ENCODE results near the gene PRIMPOL.

The PRIMPOL gene

DNA sequence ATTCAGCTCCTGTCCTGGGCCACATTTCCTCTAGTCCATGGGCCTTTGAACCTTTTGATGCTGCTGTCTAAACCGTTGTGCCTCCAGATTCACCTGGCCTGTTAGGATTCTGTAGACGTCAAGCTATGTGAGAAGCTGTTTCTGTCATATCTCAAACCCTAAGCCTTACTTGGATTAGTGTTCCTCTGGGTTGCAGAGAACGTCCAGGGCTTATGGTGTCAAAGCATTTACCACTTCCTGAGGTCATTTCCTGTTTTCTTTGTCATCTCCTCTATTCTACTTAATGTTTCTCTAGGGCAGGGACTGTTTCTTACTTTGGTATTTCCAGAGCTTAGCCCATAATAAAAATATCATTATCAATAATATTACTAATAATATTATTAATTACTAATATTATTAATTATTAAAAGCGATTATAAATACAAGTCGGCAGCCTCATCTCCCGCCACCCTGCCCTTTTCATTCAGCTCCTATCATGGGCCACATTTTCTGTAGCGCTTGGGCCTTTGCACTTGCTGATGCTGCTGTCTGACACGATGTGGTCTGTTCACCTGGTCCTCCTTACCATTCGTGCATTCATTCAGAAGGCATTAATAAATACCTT is 19.1 kb downstream of the PRIMPOL start:
- DNase-seq = no peak

DNA sequence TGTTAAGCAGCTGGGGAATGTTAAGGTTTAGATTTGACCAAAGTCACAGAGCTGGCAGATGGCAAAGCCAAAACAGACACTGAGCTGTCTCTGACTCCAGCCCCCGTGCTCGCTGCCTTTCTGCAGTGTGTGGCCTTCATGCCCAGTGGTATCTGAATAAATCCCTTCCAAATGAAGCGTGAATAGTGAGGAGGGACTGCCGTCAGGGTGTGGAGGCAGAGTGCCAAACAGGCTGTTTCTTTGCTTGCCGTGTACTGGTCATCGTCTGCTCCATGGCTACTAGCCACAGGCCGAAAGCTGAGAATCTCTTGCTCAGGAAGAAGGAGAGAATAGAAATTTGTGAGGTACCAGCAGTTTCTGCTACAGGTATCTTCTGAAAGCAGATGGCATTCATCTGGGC is 19.7 kb downstream of the PRIMPOL start:
- DNase-seq = no peak

DNA sequence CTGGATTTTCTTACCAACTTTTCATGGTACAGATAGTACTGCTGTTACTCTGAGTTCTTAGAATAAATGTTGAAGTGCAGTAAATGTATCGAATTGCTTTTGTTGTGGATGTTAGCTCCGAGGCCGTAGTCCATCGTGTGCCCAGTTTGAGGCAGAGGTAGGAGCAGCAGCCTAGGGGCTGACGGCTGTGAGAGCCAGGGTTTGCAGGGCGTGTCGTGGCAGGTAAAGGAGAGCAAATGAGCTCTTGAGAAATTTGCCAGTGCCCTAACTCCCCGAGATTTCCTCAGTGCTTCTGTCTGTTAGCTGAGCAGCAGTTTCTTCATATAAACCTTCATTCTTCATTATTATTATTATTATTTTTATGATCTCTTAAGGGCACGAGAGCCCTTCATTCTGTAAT is 21.6 kb downstream of the PRIMPOL start:
- no peak for DNase-seq

DNA sequence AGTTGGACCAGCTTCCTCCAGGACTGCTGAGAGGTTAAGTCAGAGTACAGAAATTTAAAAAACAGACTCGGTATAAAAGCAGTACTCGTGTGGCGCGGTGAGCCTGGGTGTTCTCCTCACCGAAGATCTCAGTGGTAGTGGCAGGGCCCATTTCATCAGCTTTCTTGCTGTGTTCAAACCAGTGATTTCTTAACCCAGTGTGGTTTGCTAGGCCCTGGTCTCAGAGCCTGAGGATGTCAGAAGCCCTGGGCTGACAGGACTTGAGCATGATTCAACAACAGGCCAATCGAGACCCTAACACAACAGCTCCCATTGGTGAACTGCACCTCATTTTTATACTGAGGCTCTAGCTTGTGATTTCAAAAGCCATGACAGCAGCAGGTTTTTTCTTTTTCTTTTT is 23.2 kb downstream of the PRIMPOL start:
- DNase-seq = no peak

DNA sequence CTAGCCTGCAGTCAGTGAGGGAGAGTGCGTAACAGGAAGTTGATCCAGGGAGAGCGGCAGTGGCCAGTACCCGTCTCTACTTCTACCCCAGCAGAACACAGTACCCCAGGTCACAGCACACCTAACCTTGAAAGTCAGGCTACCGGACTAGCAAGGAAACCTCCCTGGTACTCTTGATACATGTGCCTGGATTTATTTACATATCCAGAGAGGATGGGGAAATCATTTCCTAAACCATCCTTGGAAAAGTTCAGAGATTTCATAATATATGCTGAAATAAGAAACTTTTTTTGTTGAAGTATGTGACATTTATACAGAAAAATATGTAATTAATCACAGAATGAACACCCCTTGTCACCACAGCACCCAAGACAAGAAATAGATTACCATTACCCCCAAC is 24.5 kb downstream of the PRIMPOL start:
- no peak for DNase-seq

DNA sequence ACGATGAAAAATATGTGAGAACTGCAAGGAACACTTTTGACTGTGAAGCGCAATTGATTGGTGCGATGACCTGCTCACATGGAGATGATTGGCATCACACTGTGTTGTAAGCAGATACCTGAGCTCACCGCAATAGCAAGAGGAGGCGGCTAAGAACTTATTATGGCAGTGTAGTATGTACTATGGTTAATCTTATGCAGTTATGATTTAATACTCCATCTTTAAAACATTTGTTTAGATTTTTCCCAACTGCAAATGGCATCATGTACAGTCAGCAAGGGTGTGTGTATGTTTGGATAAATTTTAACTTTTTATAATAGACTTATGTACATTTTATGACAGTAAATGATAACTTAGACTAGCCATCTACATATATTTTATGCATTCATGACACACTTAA is 25.5 kb downstream of the PRIMPOL start:
- no peak for DNase-seq

DNA sequence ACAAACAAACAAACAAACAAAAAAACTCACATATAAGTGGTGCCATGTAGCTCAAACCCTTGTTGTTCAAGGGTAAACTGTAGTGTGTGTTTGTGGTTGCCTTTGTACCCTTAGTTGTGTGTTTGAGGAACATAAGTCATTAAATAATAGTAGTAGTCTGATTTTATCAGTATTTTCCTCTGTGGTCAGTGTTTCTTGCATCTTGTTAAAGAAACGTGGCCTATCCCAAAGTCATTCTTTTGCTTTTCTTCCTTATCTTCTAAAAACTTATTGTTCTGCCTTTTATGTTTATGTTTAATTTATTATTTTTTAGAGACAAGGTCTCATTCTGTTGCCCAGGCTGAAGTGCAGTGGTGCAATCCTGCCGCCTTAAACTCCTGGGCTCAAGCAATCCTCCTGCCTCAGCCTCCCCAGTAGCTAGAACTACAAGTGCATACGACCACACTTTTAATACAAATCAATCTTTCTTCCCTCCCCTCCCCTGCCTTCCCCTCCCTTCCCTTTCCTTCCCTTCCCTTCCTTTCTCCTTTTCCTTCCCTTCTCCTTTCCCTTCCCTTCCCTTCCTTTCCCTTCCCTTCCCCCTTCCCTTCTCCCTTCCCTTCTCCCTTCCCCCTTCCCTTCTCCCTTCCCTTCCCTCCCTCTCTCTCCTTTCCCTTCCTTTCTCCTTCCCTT is 26.4 kb downstream of the PRIMPOL start:
- DNase-seq = no peak

DNA sequence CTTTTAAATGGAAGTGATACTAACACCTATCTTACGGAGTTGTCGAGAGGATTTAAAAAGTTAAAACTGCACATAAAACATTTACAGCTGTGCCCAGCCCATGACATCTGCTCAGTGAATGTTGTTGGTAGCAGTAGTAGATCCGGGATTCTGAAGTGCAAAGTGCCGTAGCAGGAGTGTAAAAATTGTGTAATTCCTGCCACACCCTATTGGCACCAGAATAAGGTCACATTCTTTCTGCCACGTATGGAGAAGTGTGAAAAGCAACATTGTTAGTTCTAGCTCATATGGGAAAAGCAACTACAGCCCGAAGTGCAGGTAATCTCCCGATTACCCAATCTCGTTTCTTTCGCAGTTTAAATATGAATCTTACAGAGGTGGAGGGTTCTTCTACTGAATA is 31.2 kb downstream of the PRIMPOL start:
- no peak for DNase-seq

DNA sequence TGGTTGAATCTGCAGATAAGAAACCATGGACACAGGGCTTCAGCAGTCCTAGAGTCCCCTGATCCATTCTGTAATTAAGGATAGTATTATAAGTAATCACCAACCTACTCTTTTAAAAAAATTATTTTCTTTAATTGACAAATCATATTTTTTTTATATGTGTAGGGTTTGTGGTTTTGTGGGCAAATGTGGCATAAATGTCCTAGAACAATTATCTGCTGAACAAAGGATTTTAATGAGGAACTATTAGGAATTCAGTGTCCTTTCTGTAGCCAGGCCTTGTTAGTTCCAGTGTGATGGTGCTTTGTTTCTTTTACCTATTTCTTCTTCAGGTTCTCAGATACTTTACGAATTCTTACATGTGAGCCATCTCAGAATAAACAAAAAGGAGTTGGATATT is 32.4 kb downstream of the PRIMPOL start:
- DNase-seq = no peak

DNA sequence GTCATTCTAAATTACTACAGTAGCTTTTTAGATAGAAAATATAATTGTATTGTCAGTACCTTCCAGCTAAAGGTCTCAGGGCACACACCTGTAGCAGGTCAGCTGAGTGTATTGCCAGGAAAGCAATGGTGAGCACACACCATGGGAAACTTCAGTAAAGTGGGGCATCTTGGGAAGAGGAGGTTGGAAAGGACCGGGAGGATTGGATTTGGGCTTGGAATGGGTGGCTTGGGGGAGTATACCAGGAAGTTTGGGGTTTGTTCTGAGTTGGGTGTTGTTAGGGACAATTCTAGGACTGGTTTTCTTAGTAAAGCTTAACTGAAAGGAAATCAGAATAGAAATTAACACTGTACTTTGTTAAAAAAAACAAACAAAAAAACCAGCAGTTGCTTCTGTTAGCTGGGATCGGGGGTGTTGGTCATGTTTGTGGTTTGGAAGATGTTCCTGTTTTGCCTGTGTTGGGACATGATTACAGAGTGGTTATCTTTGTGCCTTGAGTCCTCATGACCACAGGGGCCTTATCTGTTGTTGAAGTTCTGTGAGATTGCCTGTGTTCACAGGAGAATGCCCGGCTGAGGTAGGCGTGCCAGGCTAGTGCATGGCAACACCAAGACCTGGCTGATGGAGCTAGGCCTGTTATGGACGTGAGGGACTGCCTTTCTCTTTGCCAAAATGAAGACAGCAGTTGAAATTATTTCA is 35.1 kb downstream of the PRIMPOL start:
- DNase-seq = no peak

DNA sequence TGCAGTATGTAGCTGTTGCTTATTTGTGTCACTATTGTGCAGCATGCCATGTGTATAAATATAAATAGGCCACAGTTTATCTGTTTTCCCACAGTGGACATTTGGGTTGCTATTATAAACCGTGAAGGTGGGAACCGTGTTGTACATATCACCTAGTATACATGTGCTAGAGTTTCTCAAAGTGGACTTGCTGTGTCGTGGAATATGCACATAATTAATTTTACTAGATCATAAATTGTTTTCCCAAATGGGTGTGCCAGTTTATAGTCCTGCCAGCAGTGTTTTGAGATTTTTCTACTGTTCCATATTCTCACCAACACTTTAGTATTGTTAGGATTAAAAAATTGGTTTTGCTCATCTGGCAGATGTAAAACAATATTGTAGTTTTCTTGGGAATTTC is 38.5 kb downstream of the PRIMPOL start:
- no peak for DNase-seq

DNA sequence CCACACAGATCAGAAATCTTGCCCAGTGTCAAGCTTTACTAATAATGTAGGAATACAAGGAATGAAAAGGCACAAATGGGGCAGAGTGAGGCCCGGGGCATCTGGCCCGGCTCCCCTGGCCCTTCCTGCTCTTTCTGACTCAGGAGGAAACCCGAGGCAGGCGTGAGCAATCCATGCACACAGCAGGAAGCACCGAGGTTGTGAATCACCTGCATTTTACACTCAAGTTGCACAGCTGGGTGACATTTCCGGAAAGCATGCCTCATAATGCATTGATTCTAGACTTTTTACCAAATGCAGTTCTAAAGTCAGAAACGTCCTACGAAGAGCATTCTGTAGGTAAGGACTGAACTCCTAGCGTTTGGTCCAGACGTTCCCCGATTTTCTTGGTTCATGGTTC is 38.9 kb downstream of the PRIMPOL start:
- DNase-seq = no peak

DNA sequence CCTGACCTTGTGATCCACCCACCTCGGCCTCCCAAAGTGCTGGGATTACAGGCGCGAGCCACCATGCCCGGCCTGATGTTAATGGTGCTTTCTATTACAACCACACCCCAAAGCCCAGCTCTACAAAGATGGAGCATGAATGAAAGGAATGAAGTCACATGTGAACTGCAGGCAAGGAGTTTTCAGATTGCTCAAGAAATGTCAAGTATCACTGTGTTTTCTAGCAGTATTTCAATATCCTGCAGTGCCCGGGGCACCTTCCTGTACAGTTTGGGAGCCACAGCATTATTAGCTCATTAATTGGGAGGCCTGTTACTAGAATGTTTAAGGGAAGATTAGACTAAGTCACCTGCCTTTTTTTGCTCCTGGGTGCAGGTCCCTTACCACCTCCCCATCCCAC is 40.1 kb downstream of the PRIMPOL start:
- DNase-seq = no peak

DNA sequence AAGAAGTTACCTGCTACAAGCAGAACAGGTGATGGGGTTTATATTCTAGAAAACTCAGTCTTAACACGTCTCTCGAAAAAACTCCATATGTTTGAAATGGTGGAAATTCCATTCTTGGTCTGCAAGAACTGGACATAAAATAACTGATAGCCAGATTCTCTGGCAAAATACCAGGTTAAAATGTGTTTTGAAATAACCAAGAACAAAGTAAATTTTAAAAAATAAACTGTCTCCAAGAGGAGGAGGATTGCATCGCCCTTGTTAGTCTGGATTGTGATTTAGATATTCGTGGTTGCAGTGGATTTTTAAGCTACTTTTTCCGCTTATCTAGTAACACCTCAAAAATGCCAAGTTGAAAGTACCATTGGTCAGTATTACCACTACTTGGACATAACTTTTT is 43.5 kb downstream of the PRIMPOL start:
- DNase-seq = no peak

DNA sequence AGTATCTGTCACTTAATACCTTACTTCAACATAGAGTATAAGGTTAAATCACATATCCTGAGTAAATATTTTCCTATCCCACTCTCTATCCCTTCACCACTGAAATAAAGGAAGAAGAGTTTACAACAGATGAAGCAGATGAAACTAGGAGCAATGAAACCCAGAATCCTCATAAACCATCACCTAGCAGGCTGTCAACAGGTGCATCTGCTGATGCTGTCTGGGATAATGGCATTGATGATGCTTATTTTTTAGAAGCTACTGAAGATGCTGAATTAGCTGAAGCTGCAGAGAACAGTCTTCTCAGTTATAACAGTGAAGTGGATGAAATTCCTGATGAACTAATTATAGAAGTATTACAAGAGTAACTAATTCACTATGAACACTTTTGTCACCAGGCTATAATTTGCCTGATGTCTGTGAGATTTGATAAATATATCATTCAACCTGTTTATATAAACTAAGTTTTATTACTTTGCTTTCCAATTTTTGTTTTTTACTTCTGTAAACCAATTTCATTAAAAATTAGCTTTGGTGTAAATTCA is 44.9 kb downstream of the PRIMPOL start:
- no peak for DNase-seq

DNA sequence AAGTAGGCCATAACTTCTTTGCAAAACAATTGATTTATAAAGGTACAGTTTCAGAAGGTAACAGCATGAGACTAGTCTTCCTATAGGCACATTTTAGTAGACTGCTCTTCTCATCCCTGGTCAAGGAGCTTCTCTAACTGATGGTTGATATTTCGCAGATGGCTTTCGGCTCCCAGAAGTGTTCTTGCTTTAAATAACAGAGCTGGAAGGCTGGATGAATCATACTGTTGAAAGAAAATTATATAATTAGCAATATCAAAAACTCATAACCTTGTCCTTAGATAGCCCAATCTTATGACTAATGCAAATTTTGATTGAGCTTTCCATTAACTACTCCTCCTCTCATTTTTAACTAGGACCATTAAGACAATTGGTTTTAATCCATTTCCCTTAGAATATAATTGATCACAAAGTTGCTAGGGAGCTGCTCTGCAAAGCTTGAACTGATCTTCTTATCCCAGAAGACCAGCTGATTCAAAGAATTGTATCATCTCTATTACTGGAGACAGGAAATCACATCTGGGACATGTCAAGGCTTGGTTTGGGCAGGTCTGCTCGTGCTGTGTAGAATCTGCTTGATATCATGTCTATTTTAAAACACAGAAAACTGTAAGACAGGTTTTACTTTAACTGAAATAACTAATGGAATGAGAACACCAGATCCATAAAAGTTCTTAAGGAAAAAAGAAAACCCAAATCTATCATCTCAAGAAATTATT is 45.8 kb downstream of the PRIMPOL start:
- no peak for DNase-seq

DNA sequence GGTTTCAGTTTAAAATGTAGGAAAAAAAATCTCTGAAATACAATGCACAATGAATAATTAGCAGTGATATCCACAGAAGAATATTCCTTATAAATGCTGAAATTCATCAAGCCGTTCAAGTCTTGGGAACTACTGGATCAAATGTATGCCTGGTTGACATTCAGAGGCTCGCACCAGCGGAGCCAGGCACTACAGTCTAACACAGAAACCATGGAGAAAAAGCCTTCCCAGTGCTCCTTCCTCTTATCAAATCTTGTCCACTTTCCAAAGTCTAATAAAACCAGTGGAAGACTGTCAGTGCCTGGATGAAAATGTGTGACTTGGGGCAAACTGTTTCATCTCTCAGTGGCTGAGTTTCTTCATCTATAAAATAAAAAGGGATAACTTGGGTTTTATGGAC is 48.4 kb downstream of the PRIMPOL start:
- no peak for DNase-seq

DNA sequence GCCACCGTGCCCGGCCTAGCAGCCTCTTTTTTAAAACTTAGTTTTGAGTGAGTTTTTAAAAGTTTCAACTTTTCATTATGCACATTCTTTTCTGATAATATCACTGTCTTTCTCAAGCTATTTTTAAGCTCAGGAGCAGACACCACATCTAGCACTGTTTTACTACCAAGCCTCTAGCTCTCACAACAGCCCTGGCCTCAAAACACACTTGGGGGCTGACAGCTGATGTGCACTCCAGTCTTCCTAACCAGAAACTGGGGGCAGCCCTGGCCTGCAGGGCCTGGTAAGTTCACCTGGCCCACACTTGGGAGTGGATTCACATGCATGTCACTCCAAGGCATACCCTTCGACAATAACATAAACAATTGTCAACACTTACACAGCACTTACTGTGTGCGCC is 50.4 kb downstream of the PRIMPOL start:
- DNase-seq = no peak

DNA sequence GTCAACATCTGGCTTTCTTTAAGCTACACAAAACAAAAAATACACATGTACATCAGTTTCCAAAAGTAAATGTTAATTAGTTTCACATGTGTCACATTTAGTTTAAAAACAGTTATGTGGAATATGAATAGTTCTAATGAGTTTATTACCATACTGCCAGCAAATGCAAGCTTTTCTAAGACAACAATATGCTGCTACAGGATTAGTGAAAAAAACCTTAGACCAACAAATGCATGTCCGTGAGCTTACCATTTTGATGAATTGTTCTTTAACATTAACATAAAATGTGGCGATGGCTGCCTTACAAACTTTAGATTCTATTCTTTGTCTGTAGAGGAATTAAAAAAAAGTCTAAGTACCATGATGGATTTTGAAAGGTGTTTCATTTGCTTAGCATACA is 52.6 kb downstream of the PRIMPOL start:
- DNase-seq = no peak

DNA sequence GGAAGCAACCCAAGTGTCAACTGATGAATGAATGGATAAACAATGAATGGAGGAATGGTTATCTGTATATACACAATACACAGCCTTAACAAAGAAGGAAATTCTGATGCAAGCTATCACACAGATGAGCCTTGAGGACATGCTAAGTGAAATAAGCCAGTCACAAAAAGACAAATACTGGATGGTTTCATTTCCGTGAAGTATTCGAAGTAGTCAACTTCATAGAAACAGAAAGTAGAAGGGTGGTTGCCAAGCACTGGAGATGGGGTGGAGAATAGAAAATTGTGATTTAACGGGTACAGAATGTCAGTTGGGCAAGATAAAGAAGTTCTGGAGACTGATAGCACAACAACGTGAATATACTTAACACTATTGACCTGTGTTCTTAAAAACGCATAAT is 56.2 kb downstream of the PRIMPOL start:
- DNase-seq = no peak

DNA sequence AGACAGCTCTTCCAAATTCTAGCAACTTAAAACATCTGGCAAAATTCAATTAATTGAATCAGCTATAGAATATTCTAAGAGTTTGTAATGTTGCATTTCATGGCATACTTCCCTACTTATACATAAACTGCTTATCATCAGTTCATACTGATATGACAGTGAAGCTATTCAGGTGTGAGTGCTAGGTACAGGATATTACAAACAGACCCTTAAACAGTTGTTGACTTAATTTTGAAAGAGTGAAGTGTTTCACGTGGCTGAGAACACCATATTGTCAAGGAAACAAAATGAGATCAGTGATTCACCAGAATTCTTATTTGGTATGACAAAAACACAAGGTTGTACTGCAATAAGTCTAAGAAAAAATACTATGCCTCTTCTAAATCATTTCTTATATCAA is 56.9 kb downstream of the PRIMPOL start:
- DNase-seq = no peak

DNA sequence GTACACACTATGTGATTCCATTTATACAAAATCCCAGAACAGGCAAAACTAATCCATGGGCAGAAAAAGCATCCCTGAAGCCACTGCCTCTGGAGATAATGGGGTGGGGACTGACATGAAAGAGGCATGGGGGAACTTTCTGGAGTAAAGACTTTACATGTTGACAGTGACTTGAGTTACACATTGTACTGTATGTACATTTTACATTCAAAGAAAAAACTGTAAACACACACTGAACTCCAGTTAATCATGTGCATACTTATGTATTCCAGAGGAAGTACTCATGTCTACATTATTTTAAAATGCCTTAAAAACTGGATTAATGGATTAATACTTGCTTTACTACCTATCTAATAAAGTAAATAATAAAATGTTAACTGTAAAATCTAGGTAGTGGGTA is 62.8 kb downstream of the PRIMPOL start:
- no peak for DNase-seq

DNA sequence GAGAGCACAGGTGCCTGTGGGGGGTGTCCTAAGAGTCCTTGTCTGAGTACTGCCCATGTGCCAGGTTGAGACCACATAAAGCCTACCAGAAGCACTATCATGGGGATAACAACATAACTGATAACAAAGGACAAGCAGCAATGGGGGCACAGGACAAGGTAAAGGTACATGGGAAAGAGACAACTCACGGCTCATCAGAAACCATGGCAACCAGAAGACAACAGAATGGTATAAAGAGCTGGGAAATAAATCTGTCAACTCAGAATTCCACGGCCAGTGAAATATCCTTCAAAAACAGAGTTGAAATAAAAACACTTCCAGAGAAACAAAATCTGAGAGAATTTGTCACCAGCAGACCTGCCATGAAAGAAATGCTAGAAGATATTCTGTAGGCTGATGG is 64.3 kb downstream of the PRIMPOL start:
- DNase-seq = no peak

DNA sequence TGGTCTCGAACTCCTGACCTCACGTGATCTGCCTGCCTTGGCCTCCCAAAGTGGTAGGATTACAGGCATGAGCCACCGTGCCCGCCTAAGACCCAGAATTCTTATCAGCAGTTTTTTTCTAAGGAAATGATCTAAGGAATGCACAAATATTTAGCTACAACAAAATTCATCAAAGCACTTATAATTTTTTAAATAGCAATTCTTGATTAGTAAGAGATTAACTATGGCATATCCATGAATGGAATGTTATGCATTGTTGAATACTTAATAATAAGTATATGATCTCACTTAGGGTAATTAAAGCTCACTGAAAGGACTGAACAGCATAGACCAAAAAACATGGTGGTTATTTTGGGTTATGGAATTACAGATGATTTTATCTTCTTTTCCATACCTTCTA is 66.0 kb downstream of the PRIMPOL start:
- no peak for DNase-seq
